GM23338 (cell line): Measurements from ENCODE around the gene PMM1.

Source experiments
- CREB1 ChIP-seq: fragments of 250-450 bp; sonication (Bioruptor Pico); IDR thresholded peaks from 2 replicates; pipeline ENCODE4 v1.5.0; 2020; ENCODE audit warnings: low read depth, mild to moderate bottlenecking, moderate library complexity
- EZH2 ChIP-seq: fragments of 200-600 bp; sonication (generic); IDR thresholded peaks from one replicate; pipeline ENCODE4 v1.8.0; 2017; ENCODE audit warnings: antibody characterized with exemption, mild to moderate bottlenecking, low read depth; ENCODE audit not compliant: unreplicated experiment
- EZH2phosphoT487 ChIP-seq: fragments of 200-600 bp; sonication (generic); IDR thresholded peaks from one replicate; pipeline ENCODE4 v1.8.1; 2018; ENCODE audit warnings: antibody characterized with exemption; ENCODE audit not compliant: unreplicated experiment
- JUNB ChIP-seq: IDR thresholded peaks from one replicate; pipeline ENCODE4 v1.6.1; 2016; ENCODE audit warnings: antibody characterized with exemption; ENCODE audit not compliant: unreplicated experiment
- NANOG ChIP-seq: IDR thresholded peaks from 2 replicates; pipeline ENCODE4 v1.6.1; 2016; ENCODE audit warnings: antibody characterized with exemption, borderline replicate concordance
- POLR2AphosphoS5 ChIP-seq: IDR thresholded peaks from 2 replicates; pipeline ENCODE4 v1.6.1; 2016; ENCODE audit warnings: antibody characterized with exemption, low read depth
- STAT1 ChIP-seq: IDR thresholded peaks from one replicate; pipeline ENCODE4 v1.6.1; 2016; ENCODE audit warnings: antibody characterized with exemption; ENCODE audit not compliant: unreplicated experiment
- ZNF114 ChIP-seq: fragments of 250-450 bp; sonication (Bioruptor Pico); IDR thresholded peaks from 2 replicates; pipeline ENCODE4 v1.5.0; 2020; ENCODE audit warnings: mild to moderate bottlenecking, moderate library complexity
- ZNF331 ChIP-seq: fragments of 250-450 bp; sonication (Bioruptor Pico); IDR thresholded peaks from 2 replicates; pipeline ENCODE4 v1.5.0; 2020; ENCODE audit warnings: low read depth, mild to moderate bottlenecking, moderate library complexity
- TF ChIP-seq, protein P1 (sequence below), 2 experiments: fragments of 200-600 bp in 1 of 2; sonication (generic) in 1 of 2; conservative IDR thresholded peaks; 2 replicates each; pipeline versions ENCODE4 v1.5.1 to v1.6.1; 2016 to 2017; ENCODE audit warnings: antibody characterized with exemption in 2 of 2, low read depth in 2 of 2, mild to moderate bottlenecking in 2 of 2, moderate library complexity in 1 of 2
- TF ChIP-seq, protein P2 (sequence below): IDR thresholded peaks from one replicate; pipeline ENCODE4 v1.6.1; 2018; ENCODE audit warnings: antibody characterized with exemption; ENCODE audit not compliant: unreplicated experiment
- TF ChIP-seq, protein P3 (sequence below): IDR thresholded peaks from 2 replicates; pipeline ENCODE4 v1.6.1; 2016; ENCODE audit warnings: antibody characterized with exemption
- TF ChIP-seq, protein P4 (sequence below): fragments of 250-450 bp; sonication (Bioruptor Pico); IDR thresholded peaks from 2 replicates; pipeline ENCODE4 v1.5.0; 2020; ENCODE audit warnings: mild to moderate bottlenecking, moderate library complexity

DNA sequence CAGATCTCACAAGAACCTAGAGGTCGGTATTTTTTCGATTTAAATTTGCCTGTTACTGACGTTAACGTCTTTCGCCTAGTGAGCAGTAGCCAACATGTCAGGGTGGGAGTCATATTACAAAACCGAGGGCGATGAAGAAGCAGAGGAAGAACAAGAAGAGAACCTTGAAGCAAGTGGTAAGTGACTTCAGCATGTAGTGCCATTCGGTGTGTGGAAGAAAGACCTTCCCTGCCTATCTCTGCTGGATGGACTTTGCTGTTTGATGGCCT is 32.2 kb upstream of the PMM1 start:
- TF ChIP-seq EZH2phosphoT487, result no peak
- TF ChIP-seq, protein P1, sequence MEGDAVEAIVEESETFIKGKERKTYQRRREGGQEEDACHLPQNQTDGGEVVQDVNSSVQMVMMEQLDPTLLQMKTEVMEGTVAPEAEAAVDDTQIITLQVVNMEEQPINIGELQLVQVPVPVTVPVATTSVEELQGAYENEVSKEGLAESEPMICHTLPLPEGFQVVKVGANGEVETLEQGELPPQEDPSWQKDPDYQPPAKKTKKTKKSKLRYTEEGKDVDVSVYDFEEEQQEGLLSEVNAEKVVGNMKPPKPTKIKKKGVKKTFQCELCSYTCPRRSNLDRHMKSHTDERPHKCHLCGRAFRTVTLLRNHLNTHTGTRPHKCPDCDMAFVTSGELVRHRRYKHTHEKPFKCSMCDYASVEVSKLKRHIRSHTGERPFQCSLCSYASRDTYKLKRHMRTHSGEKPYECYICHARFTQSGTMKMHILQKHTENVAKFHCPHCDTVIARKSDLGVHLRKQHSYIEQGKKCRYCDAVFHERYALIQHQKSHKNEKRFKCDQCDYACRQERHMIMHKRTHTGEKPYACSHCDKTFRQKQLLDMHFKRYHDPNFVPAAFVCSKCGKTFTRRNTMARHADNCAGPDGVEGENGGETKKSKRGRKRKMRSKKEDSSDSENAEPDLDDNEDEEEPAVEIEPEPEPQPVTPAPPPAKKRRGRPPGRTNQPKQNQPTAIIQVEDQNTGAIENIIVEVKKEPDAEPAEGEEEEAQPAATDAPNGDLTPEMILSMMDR (conservative IDR thresholded peaks at IDR 0.05; ENCODE audit: low read depth in 2 of 2), result no peak
- TF ChIP-seq, protein P2, sequence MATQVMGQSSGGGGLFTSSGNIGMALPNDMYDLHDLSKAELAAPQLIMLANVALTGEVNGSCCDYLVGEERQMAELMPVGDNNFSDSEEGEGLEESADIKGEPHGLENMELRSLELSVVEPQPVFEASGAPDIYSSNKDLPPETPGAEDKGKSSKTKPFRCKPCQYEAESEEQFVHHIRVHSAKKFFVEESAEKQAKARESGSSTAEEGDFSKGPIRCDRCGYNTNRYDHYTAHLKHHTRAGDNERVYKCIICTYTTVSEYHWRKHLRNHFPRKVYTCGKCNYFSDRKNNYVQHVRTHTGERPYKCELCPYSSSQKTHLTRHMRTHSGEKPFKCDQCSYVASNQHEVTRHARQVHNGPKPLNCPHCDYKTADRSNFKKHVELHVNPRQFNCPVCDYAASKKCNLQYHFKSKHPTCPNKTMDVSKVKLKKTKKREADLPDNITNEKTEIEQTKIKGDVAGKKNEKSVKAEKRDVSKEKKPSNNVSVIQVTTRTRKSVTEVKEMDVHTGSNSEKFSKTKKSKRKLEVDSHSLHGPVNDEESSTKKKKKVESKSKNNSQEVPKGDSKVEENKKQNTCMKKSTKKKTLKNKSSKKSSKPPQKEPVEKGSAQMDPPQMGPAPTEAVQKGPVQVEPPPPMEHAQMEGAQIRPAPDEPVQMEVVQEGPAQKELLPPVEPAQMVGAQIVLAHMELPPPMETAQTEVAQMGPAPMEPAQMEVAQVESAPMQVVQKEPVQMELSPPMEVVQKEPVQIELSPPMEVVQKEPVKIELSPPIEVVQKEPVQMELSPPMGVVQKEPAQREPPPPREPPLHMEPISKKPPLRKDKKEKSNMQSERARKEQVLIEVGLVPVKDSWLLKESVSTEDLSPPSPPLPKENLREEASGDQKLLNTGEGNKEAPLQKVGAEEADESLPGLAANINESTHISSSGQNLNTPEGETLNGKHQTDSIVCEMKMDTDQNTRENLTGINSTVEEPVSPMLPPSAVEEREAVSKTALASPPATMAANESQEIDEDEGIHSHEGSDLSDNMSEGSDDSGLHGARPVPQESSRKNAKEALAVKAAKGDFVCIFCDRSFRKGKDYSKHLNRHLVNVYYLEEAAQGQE, result no peak
- TF ChIP-seq, protein P3, sequence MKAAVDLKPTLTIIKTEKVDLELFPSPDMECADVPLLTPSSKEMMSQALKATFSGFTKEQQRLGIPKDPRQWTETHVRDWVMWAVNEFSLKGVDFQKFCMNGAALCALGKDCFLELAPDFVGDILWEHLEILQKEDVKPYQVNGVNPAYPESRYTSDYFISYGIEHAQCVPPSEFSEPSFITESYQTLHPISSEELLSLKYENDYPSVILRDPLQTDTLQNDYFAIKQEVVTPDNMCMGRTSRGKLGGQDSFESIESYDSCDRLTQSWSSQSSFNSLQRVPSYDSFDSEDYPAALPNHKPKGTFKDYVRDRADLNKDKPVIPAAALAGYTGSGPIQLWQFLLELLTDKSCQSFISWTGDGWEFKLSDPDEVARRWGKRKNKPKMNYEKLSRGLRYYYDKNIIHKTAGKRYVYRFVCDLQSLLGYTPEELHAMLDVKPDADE, result no peak
- no peak for TF ChIP-seq EZH2
- TF ChIP-seq STAT1, result no peak
- no peak for TF ChIP-seq POLR2AphosphoS5
- TF ChIP-seq, protein P4, sequence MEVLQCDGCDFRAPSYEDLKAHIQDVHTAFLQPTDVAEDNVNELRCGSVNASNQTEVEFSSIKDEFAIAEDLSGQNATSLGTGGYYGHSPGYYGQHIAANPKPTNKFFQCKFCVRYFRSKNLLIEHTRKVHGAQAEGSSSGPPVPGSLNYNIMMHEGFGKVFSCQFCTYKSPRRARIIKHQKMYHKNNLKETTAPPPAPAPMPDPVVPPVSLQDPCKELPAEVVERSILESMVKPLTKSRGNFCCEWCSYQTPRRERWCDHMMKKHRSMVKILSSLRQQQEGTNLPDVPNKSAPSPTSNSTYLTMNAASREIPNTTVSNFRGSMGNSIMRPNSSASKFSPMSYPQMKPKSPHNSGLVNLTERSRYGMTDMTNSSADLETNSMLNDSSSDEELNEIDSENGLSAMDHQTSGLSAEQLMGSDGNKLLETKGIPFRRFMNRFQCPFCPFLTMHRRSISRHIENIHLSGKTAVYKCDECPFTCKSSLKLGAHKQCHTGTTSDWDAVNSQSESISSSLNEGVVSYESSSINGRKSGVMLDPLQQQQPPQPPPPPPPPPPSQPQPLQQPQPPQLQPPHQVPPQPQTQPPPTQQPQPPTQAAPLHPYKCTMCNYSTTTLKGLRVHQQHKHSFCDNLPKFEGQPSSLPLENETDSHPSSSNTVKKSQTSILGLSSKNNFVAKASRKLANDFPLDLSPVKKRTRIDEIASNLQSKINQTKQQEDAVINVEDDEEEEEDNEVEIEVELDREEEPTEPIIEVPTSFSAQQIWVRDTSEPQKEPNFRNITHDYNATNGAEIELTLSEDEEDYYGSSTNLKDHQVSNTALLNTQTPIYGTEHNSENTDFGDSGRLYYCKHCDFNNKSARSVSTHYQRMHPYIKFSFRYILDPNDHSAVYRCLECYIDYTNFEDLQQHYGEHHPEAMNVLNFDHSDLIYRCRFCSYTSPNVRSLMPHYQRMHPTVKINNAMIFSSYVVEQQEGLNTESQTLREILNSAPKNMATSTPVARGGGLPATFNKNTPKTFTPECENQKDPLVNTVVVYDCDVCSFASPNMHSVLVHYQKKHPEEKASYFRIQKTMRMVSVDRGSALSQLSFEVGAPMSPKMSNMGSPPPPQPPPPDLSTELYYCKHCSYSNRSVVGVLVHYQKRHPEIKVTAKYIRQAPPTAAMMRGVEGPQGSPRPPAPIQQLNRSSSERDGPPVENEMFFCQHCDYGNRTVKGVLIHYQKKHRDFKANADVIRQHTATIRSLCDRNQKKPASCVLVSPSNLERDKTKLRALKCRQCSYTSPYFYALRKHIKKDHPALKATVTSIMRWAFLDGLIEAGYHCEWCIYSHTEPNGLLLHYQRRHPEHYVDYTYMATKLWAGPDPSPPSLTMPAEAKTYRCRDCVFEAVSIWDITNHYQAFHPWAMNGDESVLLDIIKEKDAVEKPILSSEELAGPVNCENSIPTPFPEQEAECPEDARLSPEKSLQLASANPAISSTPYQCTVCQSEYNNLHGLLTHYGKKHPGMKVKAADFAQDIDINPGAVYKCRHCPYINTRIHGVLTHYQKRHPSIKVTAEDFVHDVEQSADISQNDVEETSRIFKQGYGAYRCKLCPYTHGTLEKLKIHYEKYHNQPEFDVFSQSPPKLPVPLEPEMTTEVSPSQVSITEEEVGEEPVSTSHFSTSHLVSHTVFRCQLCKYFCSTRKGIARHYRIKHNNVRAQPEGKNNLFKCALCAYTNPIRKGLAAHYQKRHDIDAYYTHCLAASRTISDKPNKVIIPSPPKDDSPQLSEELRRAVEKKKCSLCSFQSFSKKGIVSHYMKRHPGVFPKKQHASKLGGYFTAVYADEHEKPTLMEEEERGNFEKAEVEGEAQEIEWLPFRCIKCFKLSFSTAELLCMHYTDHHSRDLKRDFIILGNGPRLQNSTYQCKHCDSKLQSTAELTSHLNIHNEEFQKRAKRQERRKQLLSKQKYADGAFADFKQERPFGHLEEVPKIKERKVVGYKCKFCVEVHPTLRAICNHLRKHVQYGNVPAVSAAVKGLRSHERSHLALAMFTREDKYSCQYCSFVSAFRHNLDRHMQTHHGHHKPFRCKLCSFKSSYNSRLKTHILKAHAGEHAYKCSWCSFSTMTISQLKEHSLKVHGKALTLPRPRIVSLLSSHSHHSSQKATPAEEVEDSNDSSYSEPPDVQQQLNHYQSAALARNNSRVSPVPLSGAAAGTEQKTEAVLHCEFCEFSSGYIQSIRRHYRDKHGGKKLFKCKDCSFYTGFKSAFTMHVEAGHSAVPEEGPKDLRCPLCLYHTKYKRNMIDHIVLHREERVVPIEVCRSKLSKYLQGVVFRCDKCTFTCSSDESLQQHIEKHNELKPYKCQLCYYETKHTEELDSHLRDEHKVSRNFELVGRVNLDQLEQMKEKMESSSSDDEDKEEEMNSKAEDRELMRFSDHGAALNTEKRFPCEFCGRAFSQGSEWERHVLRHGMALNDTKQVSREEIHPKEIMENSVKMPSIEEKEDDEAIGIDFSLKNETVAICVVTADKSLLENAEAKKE (CRISPR knock-in tag), result no peak
- no peak for TF ChIP-seq CREB1 (CRISPR knock-in tag)
- no peak for TF ChIP-seq NANOG
- no peak for TF ChIP-seq ZNF114
- TF ChIP-seq JUNB, result no peak
- no peak for TF ChIP-seq ZNF331 (CRISPR knock-in tag)
